ENCODE measurements around the gene NR2F2.

DNA sequence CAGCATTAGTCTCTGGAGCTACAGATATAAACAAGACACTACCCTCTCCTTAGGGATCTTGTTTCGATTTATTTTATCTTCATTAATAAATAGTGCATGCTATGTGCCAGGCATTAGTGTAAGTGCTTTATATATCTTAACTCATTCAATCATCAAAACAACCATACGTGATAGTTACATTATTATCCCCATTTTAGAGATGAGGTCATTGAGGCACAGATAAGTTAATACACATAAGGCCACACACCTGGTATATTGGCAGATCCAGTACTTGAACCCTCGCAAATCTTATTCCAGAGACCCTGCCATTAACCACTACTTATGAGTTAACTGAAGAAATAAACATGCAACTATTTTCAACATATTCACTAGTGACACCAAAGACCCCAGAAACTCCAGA lies 25.7 kb upstream of the NR2F2 start:
- TF ChIP-seq, protein P1, sequence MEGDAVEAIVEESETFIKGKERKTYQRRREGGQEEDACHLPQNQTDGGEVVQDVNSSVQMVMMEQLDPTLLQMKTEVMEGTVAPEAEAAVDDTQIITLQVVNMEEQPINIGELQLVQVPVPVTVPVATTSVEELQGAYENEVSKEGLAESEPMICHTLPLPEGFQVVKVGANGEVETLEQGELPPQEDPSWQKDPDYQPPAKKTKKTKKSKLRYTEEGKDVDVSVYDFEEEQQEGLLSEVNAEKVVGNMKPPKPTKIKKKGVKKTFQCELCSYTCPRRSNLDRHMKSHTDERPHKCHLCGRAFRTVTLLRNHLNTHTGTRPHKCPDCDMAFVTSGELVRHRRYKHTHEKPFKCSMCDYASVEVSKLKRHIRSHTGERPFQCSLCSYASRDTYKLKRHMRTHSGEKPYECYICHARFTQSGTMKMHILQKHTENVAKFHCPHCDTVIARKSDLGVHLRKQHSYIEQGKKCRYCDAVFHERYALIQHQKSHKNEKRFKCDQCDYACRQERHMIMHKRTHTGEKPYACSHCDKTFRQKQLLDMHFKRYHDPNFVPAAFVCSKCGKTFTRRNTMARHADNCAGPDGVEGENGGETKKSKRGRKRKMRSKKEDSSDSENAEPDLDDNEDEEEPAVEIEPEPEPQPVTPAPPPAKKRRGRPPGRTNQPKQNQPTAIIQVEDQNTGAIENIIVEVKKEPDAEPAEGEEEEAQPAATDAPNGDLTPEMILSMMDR (IDR thresholded peaks at IDR 0.05; ENCODE audit: low read length) = no peak
- TF ChIP-seq EZH2 (optimal IDR thresholded peaks at IDR 0.05; ENCODE audit: low read depth, low read length) (no peak), EZH2phosphoT487 (IDR thresholded peaks at IDR 0.05; ENCODE audit: low read length) (no peak)

Measured in MM.1S (cell line).